Loucy (cell line): Measurements from ENCODE around the gene TMEM126A.
A peak's percentile ranks its signal among the peaks of the same experiment; 100 is the strongest.
"Not testable (repeated sequence)": the region's sequence is repeated elsewhere in the genome, so short reads cannot be mapped to it uniquely, and the experiment has no call there.

Experiments used
- H2AFZ ChIP-seq: fragments of 200-600 bp; sonication (generic); 2 replicates; pipeline ENCODE4 v1.6.0; 2016; ENCODE audit warnings: antibody characterized with exemption, mild to moderate bottlenecking, low read length, moderate library complexity
- H3F3A ChIP-seq: fragments of 200-600 bp; 2 replicates; pipeline ENCODE4 v1.6.0; 2016; ENCODE audit warnings: antibody characterized with exemption, low read depth, mild to moderate bottlenecking
- H3K27me3 ChIP-seq: fragments of 200-600 bp; sonication (generic); 2 replicates; pipeline ENCODE4 v1.6.1; 2014; ENCODE audit warnings: low read length, mild to moderate bottlenecking; ENCODE audit not compliant: insufficient read depth, poor library complexity, severe bottlenecking
- H3K36me3 ChIP-seq: fragments of 200-600 bp; sonication (generic); 2 replicates; pipeline ENCODE4 v1.6.1; 2016; ENCODE audit warnings: low read length; ENCODE audit not compliant: insufficient read depth
- H3K4me1 ChIP-seq: fragments of 200-600 bp; sonication (generic); 2 replicates; pipeline ENCODE4 v1.5.1; 2014; ENCODE audit warnings: low read length, mild to moderate bottlenecking; ENCODE audit not compliant: insufficient read depth, poor library complexity, severe bottlenecking
- H3K4me2 ChIP-seq: fragments of 200-600 bp; sonication (generic); 2 replicates; pipeline ENCODE4 v1.6.0; 2014; ENCODE audit warnings: antibody characterized with exemption, low read length, low read depth, mild to moderate bottlenecking; ENCODE audit not compliant: poor library complexity, severe bottlenecking
- H3K4me3 ChIP-seq: fragments of 200-600 bp; sonication (generic); 2 replicates; pipeline ENCODE4 v1.5.1; 2014; ENCODE audit warnings: low read length, mild to moderate bottlenecking, mixed read lengths; ENCODE audit not compliant: poor library complexity, severe bottlenecking
- H3K79me2 ChIP-seq: fragments of 200-600 bp; sonication (generic); 2 replicates; pipeline ENCODE4 v1.6.1; 2014; ENCODE audit warnings: low read length; ENCODE audit not compliant: insufficient read depth
- H3K9ac ChIP-seq: fragments of 200-600 bp; sonication (generic); 2 replicates; pipeline ENCODE4 v1.6.0; 2014; ENCODE audit warnings: mild to moderate bottlenecking, low read depth, low read length, moderate library complexity; ENCODE audit not compliant: poor library complexity, severe bottlenecking
- H3K9me2 ChIP-seq: fragments of 200-600 bp; sonication (generic); replicated peaks from 2 replicates; pipeline ENCODE4 v1.6.1; 2016; ENCODE audit warnings: low read depth, low read length, mixed read lengths
- H3K9me3 ChIP-seq: fragments of 200-600 bp; sonication (generic); 2 replicates; pipeline ENCODE4 v1.6.1; 2014; ENCODE audit warnings: mild to moderate bottlenecking, antibody characterized with exemption, low read length, low read depth; ENCODE audit not compliant: insufficient read depth
- H4K20me1 ChIP-seq: fragments of 200-600 bp; sonication (generic); 2 replicates; pipeline ENCODE4 v1.6.0; 2014; ENCODE audit warnings: antibody characterized with exemption, low read length, mild to moderate bottlenecking; ENCODE audit not compliant: insufficient read depth, poor library complexity, severe bottlenecking
- CTCF ChIP-seq: fragments of 200-600 bp; sonication (generic); conservative IDR thresholded peaks from 2 replicates; pipeline ENCODE4 v1.5.1; 2014; ENCODE audit warnings: mild to moderate bottlenecking, antibody characterized with exemption, low read length
- EZH2phosphoT487 ChIP-seq: fragments of 200-600 bp; IDR thresholded peaks from 2 replicates; pipeline ENCODE4 v1.6.1; 2018; ENCODE audit warnings: antibody characterized with exemption, mild to moderate bottlenecking, moderate library complexity, borderline replicate concordance

TMEM126A gene

GRCh38 chr11:85666687-85667086 is 18.9 kb downstream of the TMEM126A start:
- H3K36me3 ChIP-seq: no peaks in the 10 kb centered on the region; the same call in 1 of the 2 replicates
- H3K27me3 ChIP-seq: peaks cover 10% of the 10 kb centered on the region
- no peaks in the 10 kb centered on the region for H3F3A ChIP-seq
- no peak overlapping the region for H3K4me3 ChIP-seq
- no peak overlapping the region for H3K4me2 ChIP-seq
- H3K9me2 ChIP-seq: no peaks in the 10 kb centered on the region
- H3K9me3 ChIP-seq: no peaks in the 10 kb centered on the region
- H3K9ac ChIP-seq: no peak overlapping the region
- peaks cover 12% of the 10 kb centered on the region for H3K4me1 ChIP-seq
- TF ChIP-seq EZH2phosphoT487 (no peak), CTCF (no peak)
- peak overlapping the region; percentile 92; the same call in 1 of the 2 replicates for H2AFZ ChIP-seq
- peaks cover 33% of the 10 kb centered on the region for H3K79me2 ChIP-seq
- peaks cover 31% of the 10 kb centered on the region for H4K20me1 ChIP-seq

- Histone ChIP-seq H3K4me2 (no peak overlapping the region), H4K20me1 (peaks cover 16% of the 10 kb centered on the region), H3K9ac (no peak overlapping the region), H3K9me2 (no peaks in the 10 kb centered on the region), H3K9me3 (no peaks in the 10 kb centered on the region), H3F3A (no peaks in the 10 kb centered on the region), H3K4me1 (peaks cover 6% of the 10 kb centered on the region), H2AFZ (no peak overlapping the region), H3K27me3 (peaks cover 21% of the 10 kb centered on the region), H3K79me2 (peaks cover 18% of the 10 kb centered on the region), H3K4me3 (no peak overlapping the region), H3K36me3 (no peaks in the 10 kb centered on the region)
- TF ChIP-seq CTCF: no peak
- TF ChIP-seq EZH2phosphoT487: no peak
These were observed 20.4 kb downstream of the TMEM126A start for GRCh38 chr11:85668157-85668556.

- H3K4me3 ChIP-seq, H2AFZ ChIP-seq, H3K9me2 ChIP-seq, H3K4me2 ChIP-seq, H3K79me2 ChIP-seq, H3K9ac ChIP-seq, H3F3A ChIP-seq, H3K36me3 ChIP-seq, H4K20me1 ChIP-seq, H3K4me1 ChIP-seq, H3K9me3 ChIP-seq: not testable (repeated sequence)
- H3K27me3 ChIP-seq: peaks cover 25% of the 10 kb centered on the region
These were observed 23.3 kb downstream of the TMEM126A start for GRCh38 chr11:85670949-85671663.
